ENCODE results near the gene PCDH15.

- TF ChIP-seq CTCF (IDR thresholded peaks at IDR 0.05) (no peak), POLR2A (IDR thresholded peaks at IDR 0.05) (no peak)
Observed at GRCh38 chr10:54449056-54449455, 352.0 kb downstream of the PCDH15 start.

All from prostate gland (tissue), 2 donors.